Glomerular visceral epithelial cell (primary cell): ENCODE measurements around the gene QSOX1.

ENCODE experiments used
- DNase-seq: peaks from one replicate; pipeline ENCODE4 v3.0.0-alpha.2; 2016; ENCODE audit errors: extremely low spot score

Gene QSOX1

DNA sequence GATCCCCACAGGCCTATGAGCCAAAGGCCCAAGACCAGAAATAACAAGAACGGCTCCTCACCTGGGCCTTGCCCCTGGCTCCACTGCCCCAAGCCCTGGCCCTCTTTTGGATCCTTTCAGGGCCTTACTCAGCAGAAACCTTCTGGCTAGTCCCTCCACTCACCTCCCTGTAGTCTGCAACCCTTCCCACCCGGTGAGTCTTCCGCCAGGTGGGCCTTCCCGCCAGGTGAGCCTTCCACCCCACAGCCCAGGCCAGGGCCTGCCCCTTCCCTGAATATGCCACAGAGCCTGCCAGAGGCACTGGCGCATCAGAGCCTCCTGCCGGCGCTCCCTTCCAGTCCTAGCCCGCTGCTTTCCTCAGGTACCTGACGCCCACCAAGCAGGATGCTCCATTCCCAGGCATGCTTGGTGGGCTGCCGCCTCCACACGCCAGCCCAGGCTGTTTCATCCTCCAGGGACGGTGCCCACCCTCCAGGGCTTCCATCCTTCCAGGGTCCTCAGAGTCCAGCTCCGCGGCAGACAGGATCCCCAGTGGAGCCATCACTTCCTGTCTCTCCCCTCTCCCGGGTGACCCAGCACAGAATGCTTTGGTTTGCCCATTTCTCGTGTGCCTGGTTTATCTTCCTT is 96.3 kb downstream of the QSOX1 start:
- no peak for DNase-seq

DNA sequence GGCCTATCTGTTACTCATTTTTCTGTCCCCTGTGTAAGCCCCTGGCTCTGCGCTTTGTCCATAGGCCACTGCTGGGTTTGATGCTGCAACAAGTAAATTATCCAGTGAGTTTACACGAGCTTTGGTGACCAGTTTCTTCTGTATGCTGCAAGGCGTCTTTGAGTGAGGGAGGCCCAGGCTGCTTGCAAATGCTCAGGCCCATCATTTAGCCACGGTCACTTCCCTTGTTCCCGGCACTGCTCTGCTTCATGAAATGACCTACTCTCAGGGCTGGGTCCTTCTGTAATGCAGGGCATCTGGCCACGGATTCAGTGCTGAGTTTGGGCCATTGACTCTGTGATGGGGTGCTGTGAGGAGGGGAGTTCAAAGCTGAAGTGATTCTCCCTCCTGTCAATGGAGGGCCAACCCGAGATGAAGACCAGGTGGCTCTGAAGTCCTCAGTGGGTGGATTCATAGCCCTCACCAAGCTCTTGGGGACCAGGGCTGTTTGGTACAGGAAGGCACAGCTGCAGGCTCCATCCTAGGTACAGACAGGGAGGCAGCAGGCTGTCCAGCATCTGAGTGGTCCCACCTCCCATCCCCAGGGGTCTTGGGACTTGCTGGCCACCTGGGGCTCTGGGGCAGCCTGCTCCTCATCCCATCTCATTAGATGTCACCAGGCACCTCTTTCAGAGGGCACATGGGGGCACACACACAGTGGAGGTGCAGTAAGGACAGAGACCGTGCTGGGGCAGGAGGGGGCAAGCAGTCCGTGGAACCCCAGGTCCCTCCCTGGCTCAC is 97.0 kb downstream of the QSOX1 start:
- DNase-seq = no peak

DNA sequence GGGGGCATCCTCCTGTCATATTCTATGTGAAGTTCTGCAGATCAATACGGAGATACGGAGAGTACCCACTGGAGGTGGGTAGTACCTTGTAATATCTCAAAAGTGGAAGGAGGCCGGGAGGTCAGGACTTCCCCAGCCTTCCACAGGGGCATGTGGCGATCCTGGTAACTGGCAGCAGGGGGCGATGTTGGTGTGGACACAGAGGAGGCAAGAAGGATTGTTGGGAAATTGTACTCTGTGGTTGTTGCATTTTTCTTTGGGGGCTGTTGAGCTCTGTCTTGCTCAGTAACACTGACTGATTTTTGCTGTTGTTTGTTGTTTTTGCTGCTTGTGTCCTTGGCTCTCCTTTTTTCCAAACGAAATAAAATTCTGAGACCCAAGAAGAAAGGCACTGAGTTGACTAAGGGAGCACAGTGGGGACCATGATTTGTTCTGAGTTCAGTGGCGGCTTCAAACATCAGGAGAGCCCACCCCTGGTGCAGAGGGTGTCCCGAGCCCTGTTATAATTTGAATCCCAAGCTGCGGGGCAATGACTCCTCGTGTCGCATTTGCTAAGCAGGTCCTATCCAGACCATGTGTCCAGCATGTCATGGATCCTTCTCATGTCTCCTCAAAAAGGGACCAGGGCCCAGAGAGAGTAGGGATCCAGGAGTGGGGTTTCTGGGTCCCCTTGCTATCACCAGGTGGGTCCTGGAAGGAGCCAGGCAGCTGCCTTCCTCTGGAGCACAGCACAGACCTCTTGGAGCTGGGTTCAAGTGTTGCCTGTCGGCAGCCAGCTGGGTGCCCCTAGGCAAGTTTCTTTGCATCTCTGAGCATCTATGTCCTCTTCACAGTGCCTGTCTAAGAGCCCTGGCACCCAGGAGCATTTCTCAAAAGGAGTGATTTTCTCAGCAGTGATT is 98.2 kb downstream of the QSOX1 start:
- peak; percentile 71 for DNase-seq
